ENCODE data around the gene TRAF2. TPM values are rescaled to one million over a fixed set of nuclear protein-coding genes. Genes with fewer than 3 reads are reported as not detected.

TRAF2 gene
- total and polyA plus RNA-seq, 2 of the 8 experiments (the other 6 are each of a cell fraction or from before 2014, with no cell fraction given) = 26.9 to 50.2 TPM

GRCh38 chr9:136900556-136900955 is 14.2 kb downstream of the TRAF2 start:
- Histone ChIP-seq H4K8ac (ENCODE audit: extremely low read depth, insufficient read depth, low read length) (no peak overlapping the region), H2BK5ac (ENCODE audit: low read depth, low read length) (no peak overlapping the region), H4K20me1 (replicated peaks in 1 of 2; ENCODE audit: control insufficient read depth in 1 of 2, insufficient read depth in 2 of 2, low read length in 2 of 2) (peaks cover 6 to 21% of the 10 kb centered on the region in 2 experiments), H3K4me3 (ENCODE audit: extremely low read depth in 1 of 4, insufficient read depth in 2 of 4, low read depth in 3 of 4, low read length in 4 of 4) (no peak overlapping the region), H3K9me3 (ENCODE audit: insufficient read depth in 2 of 2, low read depth in 1 of 2, low read length in 1 of 2) (no peaks in the 10 kb centered on the region), H3K4me1 (replicated peaks in 1 of 4; ENCODE audit: control insufficient read depth in 3 of 4, insufficient read depth in 4 of 4, low read length in 3 of 4) (no peaks in the 10 kb centered on the region; a peak in 1 of 7 replicates), H3K23ac (ENCODE audit: insufficient read length) (no peak overlapping the region), H2BK12ac (ENCODE audit: low read depth, low read length) (no peak overlapping the region), H2AK5ac (ENCODE audit: low read depth, low read length) (no peak overlapping the region), H4K91ac (replicated peaks; ENCODE audit: insufficient read length, low read length) (no peak overlapping the region), H2BK120ac (replicated peaks; ENCODE audit: low read depth, low read length) (no peak overlapping the region), H3K23me2 (ENCODE audit: low read depth, low read length) (no peaks in the 10 kb centered on the region), H3K79me1 (ENCODE audit: low read depth, low read length) (peaks cover 8% of the 10 kb centered on the region; the same call in 1 of the 2 replicates), H2AFZ (ENCODE audit: low read length) (no peak overlapping the region), H4K5ac (ENCODE audit: insufficient read length, low read depth, low read length) (no peak overlapping the region), H3K4ac (replicated peaks; ENCODE audit: insufficient read length, low read depth, low read length) (no peak overlapping the region), H3K27me3 (replicated peaks in 1 of 4; ENCODE audit: control insufficient read depth in 3 of 4, extremely low read depth in 1 of 4, insufficient read depth in 3 of 4, low read length in 3 of 4) (no peaks in the 10 kb centered on the region), H2BK20ac (ENCODE audit: low read length) (no peak overlapping the region), H3K56ac (replicated peaks; ENCODE audit: insufficient read length, low read depth, low read length) (no peak overlapping the region), H3K18ac (ENCODE audit: extremely low read depth, low read length) (no peak overlapping the region), H3K9ac (replicated peaks in 1 of 4; ENCODE audit: extremely low read depth in 1 of 4, low read depth in 3 of 4, low read length in 3 of 4) (no peak overlapping the region), H3K36me3 (ENCODE audit: control insufficient read depth in 2 of 4, insufficient read depth in 4 of 4, low read length in 3 of 4) (peaks cover 9 to 26% (median 23%) of the 10 kb centered on the region in 4 experiments; a peak in 7 of 8 replicates), H3K27ac (ENCODE audit: low read depth, low read length) (no peak overlapping the region), H3K4me2 (ENCODE audit: insufficient read depth in 1 of 2, low read depth in 2 of 2, low read length in 2 of 2) (no peak overlapping the region), H2BK15ac (ENCODE audit: low read length) (no peak overlapping the region), H3K14ac (ENCODE audit: insufficient read length) (no peak overlapping the region), H3K79me2 (ENCODE audit: control insufficient read depth in 1 of 2, insufficient read depth in 2 of 2, low read length in 2 of 2) (peaks cover 0 to 17% of the 10 kb centered on the region in 2 experiments; a peak in 2 of 4 replicates)
- FAIRE-seq (no peak), DNase-seq (ENCODE audit: low read depth in 1 of 2, low spot score in 2 of 2) (no peak)
- WGBS, 2 experiments (ENCODE audit: extremely low coverage in 1 of 2, insufficient coverage in 1 of 2, insufficient read length in 1 of 2, insufficient replicate concordance in 2 of 2, low coverage in 1 of 2, low lambda C conversion rate in 2 of 2, missing lambda C conversion rate in 1 of 2) = 88% methylated on average over 10 of the region's 10 CpGs; no CpG with 5 or more reads in 1 of the 2 experiments
- POLR2A ChIA-PET (ENCODE audit: partially characterized antibody) = no interaction called here
- CTCF ChIA-PET (ENCODE audit: partially characterized antibody) = interaction anchor here (0.9 to 1.5 kb wide), 2 partner anchors 26 to 59 kb away, joined by 3 to 4 read pairs; partner anchors contain the start of gene AJM1
- TF ChIP-seq CHD1 (IDR thresholded peaks at IDR 0.05; ENCODE audit: low read depth, low read length) (no peak), CHD2 (IDR thresholded peaks at IDR 0.05; ENCODE audit: low read length) (no peak), SP4 (IDR thresholded peaks at IDR 0.05; ENCODE audit: low read length) (no peak), BRCA1 (IDR thresholded peaks at IDR 0.05; ENCODE audit: low read depth, low read length) (no peak), ZNF274 (IDR thresholded peaks at IDR 0.05; ENCODE audit: borderline replicate concordance, extremely low read depth, low read length) (no peak), HDAC2 (IDR thresholded peaks at IDR 0.05; ENCODE audit: borderline replicate concordance in 1 of 2, low read depth in 2 of 2, low read length in 2 of 2) (no peak), TBP (IDR thresholded peaks at IDR 0.05; ENCODE audit: low read depth, low read length) (no peak), EZH2 (IDR thresholded peaks at IDR 0.05; ENCODE audit: low read depth, low read length, severe bottlenecking) (no peak), RXRA (IDR thresholded peaks at IDR 0.05; ENCODE audit: insufficient read depth, low read depth, low read length) (no peak), E2F6 (IDR thresholded peaks at IDR 0.05) (no peak), JUND (IDR thresholded peaks at IDR 0.05; ENCODE audit: low read length) (no peak), CREB1 (IDR thresholded peaks at IDR 0.05) (no peak), BACH1 (IDR thresholded peaks at IDR 0.05; ENCODE audit: low read length) (no peak), KDM1A (IDR thresholded peaks at IDR 0.05; ENCODE audit: borderline replicate concordance, low read length) (no peak), CBX8 (IDR thresholded peaks at IDR 0.05; ENCODE audit: borderline replicate concordance, low read depth, low read length) (no peak)

All from H1 (cell line).